ENCODE measurements around the gene NHSL2.

DNA sequence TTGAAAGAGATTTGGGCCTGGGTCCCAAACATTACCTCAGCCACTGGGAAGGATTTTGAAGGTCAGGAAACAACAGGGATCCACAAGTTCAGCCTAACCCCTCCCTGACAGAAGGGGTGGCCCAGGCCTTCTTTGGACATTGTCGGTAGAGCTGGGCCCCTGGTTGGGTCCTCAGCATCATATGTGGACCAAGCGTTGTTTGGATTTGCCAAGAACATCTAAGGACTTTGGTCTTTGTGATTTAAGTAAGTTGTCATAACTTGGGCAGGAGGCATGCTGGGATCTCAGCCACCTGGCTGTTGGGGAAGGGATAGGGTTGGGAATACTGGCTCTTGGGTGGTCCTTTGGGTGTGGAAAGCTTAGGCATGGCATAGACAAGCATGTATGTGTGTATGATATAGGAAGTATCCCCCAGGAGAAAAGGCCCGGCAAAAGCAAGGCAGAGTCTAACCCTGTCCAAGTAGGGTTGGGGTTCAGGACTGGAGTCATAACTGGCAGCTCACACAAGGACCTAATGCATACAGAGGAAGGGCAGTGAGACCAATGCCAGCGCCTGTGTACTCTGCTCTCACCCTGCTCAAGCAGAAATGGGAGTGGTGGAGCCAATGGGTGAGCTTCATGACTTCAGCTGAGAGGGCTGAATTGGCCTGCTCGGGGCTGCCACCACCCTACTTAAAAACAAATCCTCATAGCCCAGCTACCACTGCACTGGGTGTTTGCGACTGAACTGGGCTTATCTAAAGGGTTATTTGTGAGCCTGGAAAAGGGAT lies 118.2 kb downstream of the NHSL2 start:
- TF ChIP-seq GATA3 (IDR thresholded peaks at IDR 0.05; ENCODE audit: low read depth, low read length) (no peak), GATA2 (IDR thresholded peaks at IDR 0.05; ENCODE audit: low read depth, low read length) (no peak)
